Measurements from ENCODE around the gene TUBA8.
"Not testable (repeated sequence)": the region's sequence is repeated elsewhere in the genome, so short reads cannot be mapped to it uniquely, and the experiment has no call there.

The TUBA8 gene

DNA sequence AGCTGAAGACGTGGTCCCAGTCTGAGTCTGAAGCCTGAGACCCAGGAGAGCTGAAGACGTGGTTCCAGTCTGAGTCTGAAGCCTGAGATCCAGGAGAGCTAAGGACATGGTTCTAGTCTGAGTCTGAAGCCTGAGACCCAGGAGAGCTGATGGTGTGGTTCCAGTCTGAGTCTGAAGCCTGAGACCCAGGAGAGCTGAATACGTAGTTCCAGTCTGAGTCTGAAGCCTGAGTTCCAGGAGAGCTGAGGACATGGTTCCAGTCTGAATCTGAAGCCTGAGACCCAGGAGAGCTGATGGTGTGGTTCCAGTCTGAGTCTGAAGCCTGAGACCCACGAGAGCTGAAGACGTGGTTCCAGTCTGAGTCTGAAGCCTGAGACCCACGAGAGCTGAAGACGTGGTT is 4.6 kb upstream of the TUBA8 start:
- DNase-seq (ENCODE audit: low read depth in 2 of 3, low spot score in 2 of 3) = not testable (repeated sequence)

DNA sequence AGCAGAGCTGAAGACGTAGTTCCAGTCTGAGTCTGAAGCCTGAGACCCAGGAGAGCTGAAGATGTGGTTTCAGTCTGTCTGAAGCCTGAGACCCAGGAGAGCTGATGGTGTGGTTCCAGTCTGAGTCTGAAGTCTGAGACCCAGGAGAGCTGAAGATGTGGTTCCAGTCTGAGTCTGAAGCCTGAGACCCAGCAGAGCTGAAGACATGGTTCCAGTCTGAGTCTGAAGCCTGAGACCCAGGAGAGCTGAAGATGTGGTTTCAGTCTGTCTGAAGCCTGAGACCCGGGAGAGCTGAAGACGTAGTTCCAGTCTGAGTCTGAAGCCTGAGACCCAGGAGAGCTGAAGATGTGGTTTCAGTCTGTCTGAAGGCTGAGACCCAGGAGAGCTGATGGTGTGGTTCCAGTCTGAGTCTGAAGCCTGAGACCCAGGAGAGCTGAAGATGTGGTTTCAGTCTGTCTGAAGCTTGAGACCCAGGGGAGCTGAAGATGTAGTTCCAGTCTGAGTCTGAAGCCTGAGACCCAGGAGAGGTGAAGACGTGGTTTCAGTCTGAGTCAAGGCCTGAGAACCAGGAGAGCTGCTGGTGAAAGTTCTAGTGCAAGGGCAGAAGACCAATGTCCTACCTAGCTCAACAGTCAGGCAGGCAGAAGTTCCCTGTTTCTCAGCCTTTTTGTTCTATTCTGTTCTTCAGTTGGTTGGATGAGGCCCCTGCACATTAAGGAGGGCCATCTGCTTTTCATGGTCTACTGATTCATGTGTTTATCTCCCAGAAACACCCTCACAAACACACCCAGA is 3.9 kb upstream of the TUBA8 start:
- peak in 1 of 3 experiments; percentile 31 for DNase-seq (ENCODE audit: low read depth in 2 of 3, low spot score in 2 of 3)

DNA sequence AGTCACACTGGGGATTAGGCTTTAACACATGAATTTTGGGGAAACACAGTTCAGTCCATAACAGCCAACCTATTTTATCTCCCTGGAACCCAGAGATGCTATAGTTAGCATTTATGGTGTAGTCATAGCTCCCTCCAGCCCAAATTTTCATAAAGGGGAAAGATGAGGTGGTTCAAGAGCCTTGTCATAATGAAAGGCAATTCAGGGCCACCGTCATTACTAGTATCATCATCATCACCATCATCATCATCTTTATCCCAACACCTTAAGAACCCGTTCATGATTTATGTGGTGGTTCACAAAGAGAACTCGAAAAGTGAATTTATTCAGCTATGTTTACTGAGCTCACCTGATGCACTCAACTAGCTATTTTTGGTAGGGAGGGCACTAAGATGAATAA is 2.4 kb upstream of the TUBA8 start:
- no peak for DNase-seq (ENCODE audit: low read depth in 2 of 3, low spot score in 2 of 3)

DNA sequence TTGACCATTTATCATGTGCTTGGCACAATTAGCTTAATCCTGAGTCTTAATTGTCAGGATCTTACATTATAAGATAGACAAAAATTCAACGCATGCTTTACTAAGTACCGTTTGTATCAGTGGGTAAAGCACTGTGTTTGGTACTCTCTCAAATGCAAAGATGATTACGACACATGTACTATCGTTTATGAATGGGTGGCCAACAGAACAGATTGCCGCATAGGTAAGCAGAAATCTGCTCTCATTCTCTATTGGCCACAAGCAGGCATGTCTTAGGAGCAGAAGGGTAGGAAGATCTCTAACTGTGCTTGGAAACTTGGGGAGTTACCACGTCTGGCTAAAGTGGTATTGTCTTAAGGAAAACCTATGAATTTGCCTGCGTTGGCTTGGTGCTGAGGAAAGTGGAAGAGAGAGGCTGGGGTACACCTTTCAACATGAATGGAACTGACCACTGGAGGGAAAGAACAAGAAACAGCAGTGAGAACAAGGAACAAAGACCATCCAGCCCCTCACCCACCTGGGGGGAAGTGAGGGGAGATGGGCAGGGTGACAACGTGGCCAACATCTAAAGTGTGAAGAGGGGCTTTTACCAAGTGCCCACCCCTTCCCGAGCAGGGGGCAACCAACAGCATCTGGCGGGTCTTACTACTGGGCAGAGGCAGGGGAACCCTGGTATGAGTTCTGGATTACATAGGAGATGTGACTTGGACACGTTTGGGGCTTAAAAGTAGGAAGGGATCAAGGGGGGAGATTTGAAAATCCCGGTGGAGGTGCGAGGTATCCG is 1.0 kb upstream of the TUBA8 start:
- no peak for DNase-seq (ENCODE audit: low read depth in 2 of 3, low spot score in 2 of 3)

DNA sequence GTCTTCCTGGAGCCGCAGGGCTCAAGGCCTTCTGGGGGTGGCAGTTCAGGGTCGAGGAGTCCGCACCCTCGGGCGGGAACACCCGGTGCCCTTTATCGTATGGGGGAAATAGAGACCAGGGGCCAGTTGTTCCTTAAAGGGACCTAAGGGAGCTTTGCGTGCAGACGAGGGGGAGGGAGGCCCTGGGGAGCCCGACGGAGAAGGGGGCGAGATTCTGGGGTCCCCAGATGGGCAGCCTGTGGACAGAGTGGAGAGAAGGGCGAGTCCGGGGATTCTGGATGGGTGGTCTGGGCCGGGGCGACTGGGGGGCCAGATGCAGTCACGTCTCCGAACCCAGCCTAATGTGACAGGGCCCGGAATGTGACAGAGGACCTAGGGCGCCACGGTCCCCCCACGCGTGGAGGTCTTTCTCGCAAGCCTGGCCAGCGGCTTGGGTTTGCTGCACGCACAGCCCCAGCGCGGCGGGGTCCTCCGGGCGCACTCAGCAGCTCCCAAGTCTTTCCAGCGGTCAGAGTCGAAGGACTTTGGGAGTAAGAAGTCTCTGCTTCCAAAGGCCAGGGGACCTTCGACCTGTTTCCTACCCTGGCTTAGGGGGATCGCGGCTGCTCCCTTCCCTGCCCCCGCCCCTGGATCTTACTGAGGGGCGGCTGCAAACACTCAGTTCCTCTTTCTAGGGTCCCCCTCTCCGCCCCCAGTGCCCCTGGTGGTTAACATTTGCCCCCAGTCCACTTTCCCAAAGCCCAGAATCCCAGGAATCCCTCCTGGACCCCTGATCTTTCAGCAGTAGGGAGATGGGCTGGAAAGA is 547 bp downstream of the TUBA8 start:
- no peak for DNase-seq (ENCODE audit: low read depth in 2 of 3, low spot score in 2 of 3)

DNA sequence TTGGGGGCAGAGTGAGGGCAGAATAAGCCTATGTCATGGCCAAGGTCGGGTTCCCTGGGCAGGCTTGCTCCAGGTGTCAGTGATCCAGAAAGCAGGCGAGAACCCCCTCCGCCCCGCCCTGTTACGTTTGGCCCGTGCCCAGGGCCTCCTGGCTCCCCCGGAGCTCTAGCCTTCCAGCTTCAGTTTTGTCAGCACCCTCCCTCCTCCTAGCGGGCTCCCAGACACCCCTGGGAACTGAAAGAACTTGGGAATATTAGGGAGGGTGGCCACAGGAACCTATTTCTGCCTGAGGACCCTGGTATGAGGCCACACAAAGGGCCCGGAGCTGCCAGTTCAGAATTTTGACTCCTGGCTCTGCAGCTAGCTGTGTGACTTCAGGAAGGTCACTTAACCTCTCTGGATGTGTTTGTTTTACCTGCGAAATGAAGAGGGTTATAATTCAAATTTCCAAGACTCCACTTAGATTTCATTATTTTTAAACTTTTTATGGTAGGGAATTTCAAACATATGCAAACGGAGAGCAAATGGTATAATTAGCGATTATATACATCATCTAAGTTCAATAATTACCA is 1.2 kb downstream of the TUBA8 start:
- no peak for DNase-seq (ENCODE audit: low read depth in 2 of 3, low spot score in 2 of 3)

DNA sequence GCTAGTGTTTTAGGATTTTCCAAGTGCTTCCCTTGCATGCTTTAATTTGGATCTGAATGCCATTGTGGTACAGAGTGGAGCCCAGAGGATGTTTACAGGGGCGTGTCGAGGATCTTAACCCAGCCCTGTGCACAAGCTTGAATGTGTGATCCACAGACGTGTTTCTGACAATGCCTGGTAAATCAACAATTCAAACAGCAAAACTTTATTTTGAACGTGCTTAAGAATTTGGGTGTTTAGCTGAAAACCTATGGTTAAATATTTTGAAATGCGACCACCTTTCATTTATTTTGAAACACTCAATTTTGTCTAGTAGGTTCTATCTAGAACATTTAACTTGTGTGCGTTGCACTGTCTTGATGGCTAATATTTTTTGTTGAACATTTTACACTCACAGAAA is 1.8 kb downstream of the TUBA8 start:
- no peak for DNase-seq (ENCODE audit: low read depth in 2 of 3, low spot score in 2 of 3)

DNA sequence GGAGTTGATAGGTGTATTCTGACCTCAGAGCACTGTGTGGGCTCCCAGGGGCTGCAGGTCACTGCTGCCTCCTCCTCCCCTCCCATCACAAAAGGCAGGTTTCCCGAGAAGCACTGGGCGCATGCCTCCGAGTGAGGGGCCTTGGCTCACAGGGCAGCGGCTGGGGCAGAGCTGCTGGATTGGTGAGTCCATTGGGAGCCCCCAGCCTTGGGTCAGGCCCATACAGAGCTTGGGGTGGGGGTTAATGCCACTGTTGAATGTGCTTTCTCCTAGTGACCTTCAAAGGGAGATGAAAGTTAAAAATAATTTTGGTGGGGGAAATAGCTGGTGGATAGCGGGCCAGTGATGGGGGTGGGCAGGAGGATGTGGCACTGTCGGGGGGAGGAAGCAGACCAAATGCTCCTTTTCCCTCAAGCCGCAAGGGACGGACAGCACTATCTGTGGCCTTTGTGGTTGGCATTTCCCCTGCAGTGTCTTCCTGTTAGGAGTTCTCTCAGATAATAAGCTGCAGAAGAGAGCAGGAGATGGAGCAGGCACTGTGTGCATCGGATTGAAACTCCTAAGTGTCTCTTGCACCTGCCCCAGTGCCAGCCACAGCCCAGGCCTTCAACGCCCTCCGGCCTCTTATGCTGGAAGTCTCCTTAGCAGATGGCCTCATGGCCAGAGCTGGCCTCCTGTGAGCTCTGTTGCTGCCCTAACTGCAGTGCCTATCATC is 3.2 kb downstream of the TUBA8 start:
- no peak for DNase-seq (ENCODE audit: low read depth in 2 of 3, low spot score in 2 of 3)

DNA sequence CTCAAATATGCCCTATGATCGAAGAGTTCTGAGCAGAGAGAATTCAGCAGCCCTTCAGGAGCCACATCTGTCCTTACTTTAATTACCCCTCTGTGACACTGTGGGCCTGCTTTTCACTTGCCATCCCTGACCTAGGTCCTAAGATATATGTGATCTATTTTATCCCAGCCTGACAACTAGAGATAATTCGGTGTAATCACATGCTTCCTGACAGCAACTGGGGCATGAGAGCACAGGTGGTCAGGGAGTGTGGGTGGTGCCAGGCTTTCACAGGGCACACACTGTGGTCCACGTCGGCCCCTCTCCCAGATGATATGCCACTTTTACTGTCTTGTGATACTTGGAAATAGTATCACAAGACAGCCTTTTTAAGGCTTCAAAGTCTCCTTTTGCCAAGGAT is 3.9 kb downstream of the TUBA8 start:
- DNase-seq (ENCODE audit: low read depth in 2 of 3, low spot score in 2 of 3) = no peak

DNA sequence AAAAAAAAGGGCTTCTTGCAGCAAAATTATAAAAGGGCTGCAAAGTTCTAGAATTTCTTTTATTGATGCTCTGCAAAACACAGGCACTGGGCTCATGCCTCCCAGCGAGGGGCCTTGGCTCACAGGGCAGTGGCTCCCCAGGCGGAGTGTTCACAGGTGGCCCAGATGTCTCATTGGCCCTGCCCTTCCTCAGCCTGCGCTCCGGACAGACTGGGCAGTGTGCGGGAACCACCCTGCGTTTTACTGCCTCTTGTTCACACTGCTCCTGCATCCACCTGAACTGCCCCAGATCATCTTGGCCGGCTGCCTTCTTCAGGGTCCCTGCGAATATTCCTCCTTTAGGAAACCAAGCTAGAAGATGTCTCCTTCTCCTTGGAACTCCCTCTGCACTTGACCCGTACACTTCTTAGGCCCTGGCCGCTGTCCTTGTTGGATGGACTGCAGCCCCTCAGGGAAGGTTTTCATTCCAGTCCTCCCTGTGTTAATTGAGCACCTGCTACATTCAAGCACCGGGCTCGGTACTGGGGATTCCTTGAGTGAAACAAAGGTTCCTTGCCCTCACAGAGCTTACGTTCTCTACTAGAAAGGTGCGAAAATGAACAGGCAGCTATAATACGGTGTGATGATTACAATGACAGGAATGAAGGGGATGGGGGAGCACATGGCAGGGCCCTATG is 4.5 kb downstream of the TUBA8 start:
- DNase-seq (ENCODE audit: low read depth in 2 of 3, low spot score in 2 of 3) = no peak

DNA sequence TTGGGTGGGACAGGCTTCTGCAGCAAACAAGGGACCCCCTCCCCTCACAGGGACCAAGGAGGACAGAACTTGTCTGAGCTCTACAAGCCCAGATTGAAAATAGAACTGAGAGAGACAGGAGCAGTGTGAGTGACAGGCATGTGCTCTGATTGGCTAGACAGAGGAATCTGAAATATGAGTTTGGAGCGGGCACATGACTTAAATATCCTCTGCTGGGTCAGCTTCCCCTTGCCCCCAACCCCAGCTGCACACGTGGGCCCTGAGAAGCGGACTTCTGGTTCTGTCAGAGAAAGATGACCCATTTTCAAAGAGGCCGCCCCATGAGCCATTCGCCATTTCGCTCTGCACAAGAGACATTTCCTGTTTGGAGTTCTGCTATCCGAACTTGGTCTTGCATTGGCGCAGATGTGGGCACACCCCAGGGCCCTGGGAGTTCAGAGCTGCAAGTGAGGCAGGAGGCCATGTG is 5.3 kb downstream of the TUBA8 start:
- no peak for DNase-seq (ENCODE audit: low read depth in 2 of 3, low spot score in 2 of 3)

DNA sequence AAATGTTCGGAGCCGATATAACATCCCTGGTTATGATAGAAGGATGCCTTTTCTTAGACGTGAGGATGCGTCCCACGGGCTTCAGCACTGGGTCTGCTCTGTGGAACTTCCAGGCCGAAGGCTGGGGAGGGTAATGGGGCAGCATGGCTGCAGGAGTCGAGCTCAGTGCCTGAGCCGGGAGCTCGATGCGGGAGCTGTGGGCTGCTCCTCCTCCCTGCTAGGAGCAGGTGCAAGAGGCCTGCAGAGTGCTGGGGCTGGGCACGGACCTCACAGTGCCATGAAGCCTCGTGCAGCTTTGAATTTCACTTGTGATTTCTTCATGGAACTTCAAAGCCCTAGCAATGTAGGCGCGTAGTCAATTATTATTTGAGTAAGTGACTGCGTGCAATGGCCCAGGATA is 6.0 kb downstream of the TUBA8 start:
- DNase-seq (ENCODE audit: low read depth in 2 of 3, low spot score in 2 of 3) = no peak

DNA sequence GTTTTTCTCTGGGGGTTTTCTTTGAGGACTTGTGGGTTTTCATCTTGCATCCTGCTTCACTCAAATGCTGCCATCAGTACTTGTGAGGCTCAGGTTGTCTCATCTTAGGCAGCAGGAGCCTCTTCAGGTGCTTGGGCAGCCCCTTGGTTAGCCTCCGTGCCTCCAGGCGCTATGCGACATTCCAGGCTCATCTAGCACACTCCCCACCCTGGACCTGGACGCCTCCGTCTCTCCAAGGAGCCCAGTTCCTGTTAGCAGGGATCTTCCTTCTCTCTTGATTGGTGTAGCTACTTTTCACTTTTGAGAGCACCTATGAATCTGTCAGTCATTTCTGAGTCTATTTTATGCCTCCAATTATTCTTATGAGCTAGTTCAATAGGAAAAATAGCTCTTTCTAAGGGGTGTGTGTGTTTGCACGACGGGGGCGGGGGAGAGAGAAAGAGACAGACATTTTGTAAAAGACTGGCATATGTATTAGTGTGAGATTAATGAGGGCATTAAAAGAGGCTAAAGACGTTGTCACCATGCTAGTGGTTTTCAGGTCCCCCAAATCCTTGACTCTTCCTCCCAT is 7.8 kb downstream of the TUBA8 start:
- DNase-seq (ENCODE audit: low read depth in 2 of 3, low spot score in 2 of 3) = no peak

DNA sequence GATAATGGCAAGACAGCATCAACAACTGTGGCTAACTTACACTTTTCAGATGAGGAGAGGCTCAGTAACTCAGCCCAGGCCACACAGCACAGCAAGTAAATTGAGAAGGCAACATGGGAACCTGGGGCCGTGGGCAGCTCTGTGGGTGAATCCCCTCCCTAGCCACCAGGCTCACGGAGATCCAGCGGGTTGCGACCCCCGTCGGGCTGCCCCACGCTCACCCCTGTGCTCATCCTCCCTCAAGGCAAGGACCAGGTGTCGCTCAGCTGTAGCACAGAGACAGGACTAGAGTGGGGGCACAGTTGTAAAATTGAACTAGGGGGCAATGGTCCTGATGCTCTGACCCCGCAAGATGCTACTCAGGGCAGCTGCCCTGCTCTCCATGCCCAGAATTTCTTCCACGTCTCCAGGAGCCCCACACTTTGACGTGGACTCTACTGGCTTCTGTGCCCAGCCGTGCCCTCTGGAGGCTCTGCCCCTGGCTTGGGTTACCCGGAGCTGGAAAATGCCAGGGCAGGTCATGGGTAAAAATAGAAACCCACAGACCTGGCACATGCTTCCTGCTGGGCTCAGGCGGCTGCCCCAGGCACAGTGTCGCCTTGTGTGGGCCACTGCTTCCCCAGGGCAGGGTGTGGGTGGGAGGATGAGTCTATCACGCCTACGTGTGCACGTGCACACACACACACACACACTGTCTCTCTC is 9.0 kb downstream of the TUBA8 start:
- DNase-seq (ENCODE audit: low read depth in 2 of 3, low spot score in 2 of 3) = no peak

DNA sequence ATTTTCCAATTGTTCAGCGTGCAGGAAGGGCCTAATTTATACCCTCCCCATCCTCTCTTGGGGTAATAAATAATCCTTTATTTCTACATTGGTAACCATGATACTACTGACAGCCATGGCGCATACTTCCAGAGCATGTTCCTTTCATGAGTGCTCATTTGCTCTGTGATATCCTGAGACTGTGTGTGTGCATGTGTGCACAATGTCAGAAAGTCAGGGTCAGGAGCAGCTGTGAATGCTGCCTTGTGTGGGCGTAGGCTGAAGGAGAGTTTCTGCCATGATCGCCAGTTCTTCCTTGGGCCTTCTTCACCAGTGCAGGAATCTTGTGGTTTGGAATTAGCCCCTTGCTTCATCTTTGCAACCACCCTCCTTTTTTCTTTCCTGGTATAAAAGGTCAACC is 10.2 kb downstream of the TUBA8 start:
- DNase-seq (ENCODE audit: low read depth in 2 of 3, low spot score in 2 of 3) = no peak

DNA sequence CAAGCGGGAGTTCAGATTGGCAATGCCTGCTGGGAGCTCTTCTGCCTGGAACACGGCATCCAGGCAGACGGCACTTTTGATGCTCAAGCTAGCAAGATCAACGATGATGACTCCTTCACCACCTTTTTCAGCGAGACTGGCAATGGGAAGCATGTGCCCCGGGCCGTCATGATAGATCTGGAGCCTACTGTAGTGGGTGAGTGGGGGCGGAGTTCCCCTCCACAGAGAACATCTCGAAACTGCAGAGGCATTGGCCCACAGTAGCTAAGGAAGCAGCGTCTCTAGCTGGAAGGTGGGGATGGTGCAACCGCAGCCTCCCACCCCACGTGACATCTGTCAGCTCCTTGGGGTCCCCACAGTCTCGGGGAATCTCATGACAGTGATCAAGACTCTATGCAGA is 10.9 kb downstream of the TUBA8 start:
- DNase-seq (ENCODE audit: low read depth in 2 of 3, low spot score in 2 of 3) = no peak

DNA sequence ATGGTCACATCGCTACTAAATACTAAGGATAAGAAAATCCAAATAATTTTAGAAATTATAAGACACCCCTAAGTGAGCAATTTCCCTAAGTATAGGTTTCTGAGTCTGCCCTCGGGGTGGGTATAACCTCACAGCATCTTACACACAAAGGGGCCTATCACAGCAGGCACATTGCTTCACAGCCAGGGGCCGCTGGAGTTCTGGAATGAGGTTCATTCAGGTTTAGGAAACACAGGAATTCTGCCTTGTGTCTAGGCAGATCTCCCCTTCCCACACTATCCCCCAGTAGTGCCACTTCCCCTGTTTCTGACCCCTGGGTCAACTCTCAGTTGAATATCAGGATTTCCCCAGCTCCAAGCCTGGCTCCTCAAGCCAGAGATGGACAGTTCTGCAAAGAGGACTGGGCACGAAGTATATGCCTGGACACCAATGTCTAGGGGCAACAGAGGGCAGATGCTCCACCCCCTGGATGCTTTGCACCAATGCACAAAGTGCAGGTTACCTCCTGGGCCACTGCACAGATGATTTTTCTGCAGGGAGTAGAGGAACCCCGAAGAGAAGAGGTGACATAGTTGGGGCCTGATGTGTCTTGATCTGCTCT is 11.4 kb downstream of the TUBA8 start:
- DNase-seq (ENCODE audit: low read depth in 2 of 3, low spot score in 2 of 3) = no peak

DNA sequence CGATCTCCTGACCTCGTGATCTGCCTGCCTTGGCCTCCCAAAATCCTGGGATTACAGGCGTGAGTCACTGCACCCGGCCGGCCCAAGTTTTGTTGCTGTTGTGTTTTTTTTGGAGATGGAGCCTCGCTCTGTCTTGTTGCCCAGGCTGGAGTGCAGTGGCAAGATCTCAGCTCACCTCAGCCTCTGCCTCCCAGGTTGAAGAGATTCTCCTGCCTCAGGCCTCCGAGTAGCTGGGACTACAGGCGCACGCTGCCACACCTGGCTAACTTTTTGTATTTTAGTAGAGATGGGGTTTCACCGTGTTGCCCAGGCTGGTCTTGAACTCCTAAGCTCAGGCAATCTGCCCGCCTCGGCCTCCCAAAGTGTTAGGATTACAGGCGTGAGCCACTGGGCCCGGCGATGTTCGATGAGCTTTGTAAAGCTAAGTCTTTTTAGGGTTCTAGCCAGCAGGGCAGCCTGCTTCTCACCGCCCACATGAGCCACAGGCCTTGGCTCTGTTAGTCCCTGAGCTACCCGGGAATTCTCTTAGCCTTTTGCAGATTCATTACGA is 12.9 kb downstream of the TUBA8 start:
- not testable (repeated sequence) for DNase-seq (ENCODE audit: low read depth in 2 of 3, low spot score in 2 of 3)

Data from activated CD8-positive, alpha-beta memory T cell treated with anti-CD3 and anti-CD28 coated beads for 48 hours (primary cell).